Measurements from ENCODE around the gene ANKRD6.

ANKRD6 gene

GRCh38 chr6:89509777-89510281 lies 76.9 kb downstream of the ANKRD6 start:
- peak; percentile 6 for DNase-seq (ENCODE audit: low read depth)

- no peak for DNase-seq (ENCODE audit: low read depth)
Observed at GRCh38 chr6:89510393-89510792, 77.4 kb downstream of the ANKRD6 start.

- DNase-seq (ENCODE audit: low read depth), result no peak
Observed at GRCh38 chr6:89518352-89519055, 85.6 kb downstream of the ANKRD6 start.

- no peak for DNase-seq (ENCODE audit: low read depth)
Observed at GRCh38 chr6:89520736-89521135, 87.8 kb downstream of the ANKRD6 start.

- no peak for DNase-seq (ENCODE audit: low read depth)
Observed at GRCh38 chr6:89522778-89523177, 89.8 kb downstream of the ANKRD6 start.

- no peak for DNase-seq (ENCODE audit: low read depth)
Observed at GRCh38 chr6:89525786-89526562, 93.0 kb downstream of the ANKRD6 start.

GRCh38 chr6:89526563-89526869 lies 93.6 kb downstream of the ANKRD6 start:
- DNase-seq (ENCODE audit: low read depth), result no peak

GRCh38 chr6:89527634-89528033 lies 94.7 kb downstream of the ANKRD6 start:
- no peak for DNase-seq (ENCODE audit: low read depth)

GRCh38 chr6:89528866-89529265 lies 95.9 kb downstream of the ANKRD6 start:
- no peak for DNase-seq (ENCODE audit: low read depth)

GRCh38 chr6:89530982-89531381 lies 98.0 kb downstream of the ANKRD6 start:
- no peak for DNase-seq (ENCODE audit: low read depth)

GRCh38 chr6:89536231-89536630 lies 103.3 kb downstream of the ANKRD6 start:
- DNase-seq (ENCODE audit: low read depth), result no peak

GRCh38 chr6:89539779-89540178 lies 106.8 kb downstream of the ANKRD6 start:
- no peak for DNase-seq (ENCODE audit: low read depth)

GRCh38 chr6:89542081-89542857 lies 109.3 kb downstream of the ANKRD6 start:
- DNase-seq (ENCODE audit: low read depth), result no peak

- no peak for DNase-seq (ENCODE audit: low read depth)
Observed at GRCh38 chr6:89542866-89543265, 109.9 kb downstream of the ANKRD6 start.

- no peak for DNase-seq (ENCODE audit: low read depth)
Observed at GRCh38 chr6:89547281-89547680, 114.3 kb downstream of the ANKRD6 start.

GRCh38 chr6:89553431-89553830 lies 120.5 kb downstream of the ANKRD6 start:
- no peak for DNase-seq (ENCODE audit: low read depth)

- DNase-seq (ENCODE audit: low read depth), result no peak
Observed at GRCh38 chr6:89554106-89554505, 121.2 kb downstream of the ANKRD6 start.

GRCh38 chr6:89555031-89555430 lies 122.1 kb downstream of the ANKRD6 start:
- no peak for DNase-seq (ENCODE audit: low read depth)

- no peak for DNase-seq (ENCODE audit: low read depth)
Observed at GRCh38 chr6:89555806-89556205, 122.9 kb downstream of the ANKRD6 start.

- DNase-seq (ENCODE audit: low read depth), result no peak
Observed at GRCh38 chr6:89559487-89559886, 126.5 kb downstream of the ANKRD6 start.

- DNase-seq (ENCODE audit: low read depth), result no peak
Observed at GRCh38 chr6:89562093-89562973, 129.4 kb downstream of the ANKRD6 start.

- DNase-seq (ENCODE audit: low read depth), result no peak
Observed at GRCh38 chr6:89563866-89564265, 130.9 kb downstream of the ANKRD6 start.

Measured in amniotic epithelial cell (primary cell).